Measurements from ENCODE around the gene CSF3R.

Gene CSF3R

GRCh38 chr1:36450270-36450918 is 32.3 kb downstream of the CSF3R start, which contains the start of gene OSCP1:
Gene OSCP1, minus strand, starts transcription at chr1:36450451. Its CDS starts 82 bp downstream, at chr1:36450369.
- H3K27ac ChIP-seq: peak within 1 kb of the TSS; percentile 52
- peak within 1 kb of the TSS; percentile 97 for H2AFZ ChIP-seq (ENCODE audit: low read depth)
- H4K20me1 ChIP-seq (ENCODE audit: insufficient read depth): no peaks in the 10 kb centered on the region
- TF ChIP-seq CTCF (conservative IDR thresholded peaks at IDR 0.05; ENCODE audit: low read depth, low read length): no peak; the same call in 1 of the 2 replicates
- no peaks in the 10 kb centered on the region for H3K79me2 ChIP-seq (ENCODE audit: insufficient read depth, low read depth)
- peak within 1 kb of the TSS; percentile 57 for H3K4me2 ChIP-seq
- H3K27me3 ChIP-seq (ENCODE audit: insufficient read depth, low read depth): no peaks in the 10 kb centered on the region
- no peaks in the 10 kb centered on the region for H3K36me3 ChIP-seq (ENCODE audit: insufficient read depth)
- H3K9ac ChIP-seq: peak within 1 kb of the TSS; percentile 54
- H3K4me3 ChIP-seq (IDR thresholded peaks at IDR 0.05; ENCODE audit: insufficient read depth, low read depth, low read length): peak within 1 kb of the TSS; percentile 13
- peaks cover 3% of the 10 kb centered on the region for H3K4me1 ChIP-seq (ENCODE audit: low read depth, poor library complexity, severe bottlenecking)

GRCh38 chr1:36448530-36449056 is 34.1 kb downstream of the CSF3R start:
- TF ChIP-seq CTCF (conservative IDR thresholded peaks at IDR 0.05; ENCODE audit: low read depth, low read length): no peak
- H3K9ac ChIP-seq: no peak overlapping the region
- H3K4me3 ChIP-seq (IDR thresholded peaks at IDR 0.05; ENCODE audit: insufficient read depth, low read depth, low read length): no peak overlapping the region
- H3K4me1 ChIP-seq (ENCODE audit: low read depth, poor library complexity, severe bottlenecking): peaks cover 3% of the 10 kb centered on the region
- no peaks in the 10 kb centered on the region for H3K79me2 ChIP-seq (ENCODE audit: insufficient read depth, low read depth)
- no peaks in the 10 kb centered on the region for H4K20me1 ChIP-seq (ENCODE audit: insufficient read depth)
- no peak overlapping the region for H2AFZ ChIP-seq (ENCODE audit: low read depth)
- no peaks in the 10 kb centered on the region for H3K27me3 ChIP-seq (ENCODE audit: insufficient read depth, low read depth)
- no peak overlapping the region for H3K27ac ChIP-seq
- H3K36me3 ChIP-seq (ENCODE audit: insufficient read depth): no peaks in the 10 kb centered on the region
- no peak overlapping the region for H3K4me2 ChIP-seq

GRCh38 chr1:36447450-36447849 is 35.3 kb downstream of the CSF3R start:
- peaks cover 3% of the 10 kb centered on the region for H3K4me1 ChIP-seq (ENCODE audit: low read depth, poor library complexity, severe bottlenecking)
- TF ChIP-seq CTCF (conservative IDR thresholded peaks at IDR 0.05; ENCODE audit: low read depth, low read length): no peak
- no peak overlapping the region for H2AFZ ChIP-seq (ENCODE audit: low read depth)
- H3K4me2 ChIP-seq: no peak overlapping the region
- H3K27me3 ChIP-seq (ENCODE audit: insufficient read depth, low read depth): no peaks in the 10 kb centered on the region
- H3K9ac ChIP-seq: no peak overlapping the region
- no peaks in the 10 kb centered on the region for H4K20me1 ChIP-seq (ENCODE audit: insufficient read depth)
- no peak overlapping the region for H3K27ac ChIP-seq
- H3K4me3 ChIP-seq (IDR thresholded peaks at IDR 0.05; ENCODE audit: insufficient read depth, low read depth, low read length): no peak overlapping the region
- H3K79me2 ChIP-seq (ENCODE audit: insufficient read depth, low read depth): no peaks in the 10 kb centered on the region
- H3K36me3 ChIP-seq (ENCODE audit: insufficient read depth): no peaks in the 10 kb centered on the region

GRCh38 chr1:36446746-36447145 is 36.0 kb downstream of the CSF3R start:
- Histone ChIP-seq H2AFZ (ENCODE audit: low read depth) (no peak overlapping the region), H3K27ac (no peak overlapping the region), H3K4me3 (IDR thresholded peaks at IDR 0.05; ENCODE audit: insufficient read depth, low read depth, low read length) (no peak overlapping the region), H3K79me2 (ENCODE audit: insufficient read depth, low read depth) (no peaks in the 10 kb centered on the region), H4K20me1 (ENCODE audit: insufficient read depth) (no peaks in the 10 kb centered on the region), H3K4me2 (no peak overlapping the region), H3K4me1 (ENCODE audit: low read depth, poor library complexity, severe bottlenecking) (peaks cover 3% of the 10 kb centered on the region), H3K9ac (no peak overlapping the region), H3K27me3 (ENCODE audit: insufficient read depth, low read depth) (no peaks in the 10 kb centered on the region), H3K36me3 (ENCODE audit: insufficient read depth) (no peaks in the 10 kb centered on the region)
- no peak for TF ChIP-seq CTCF (conservative IDR thresholded peaks at IDR 0.05; ENCODE audit: low read depth, low read length)
